ENCODE measurements around the gene CRNN. TPM values are rescaled to one million over a fixed set of nuclear protein-coding genes. Genes with fewer than 3 reads are reported as not detected.

CRNN gene
- polyA plus RNA-seq, 2 of the 4 experiments (the other 2 are of a cell fraction), result not detected

DNA sequence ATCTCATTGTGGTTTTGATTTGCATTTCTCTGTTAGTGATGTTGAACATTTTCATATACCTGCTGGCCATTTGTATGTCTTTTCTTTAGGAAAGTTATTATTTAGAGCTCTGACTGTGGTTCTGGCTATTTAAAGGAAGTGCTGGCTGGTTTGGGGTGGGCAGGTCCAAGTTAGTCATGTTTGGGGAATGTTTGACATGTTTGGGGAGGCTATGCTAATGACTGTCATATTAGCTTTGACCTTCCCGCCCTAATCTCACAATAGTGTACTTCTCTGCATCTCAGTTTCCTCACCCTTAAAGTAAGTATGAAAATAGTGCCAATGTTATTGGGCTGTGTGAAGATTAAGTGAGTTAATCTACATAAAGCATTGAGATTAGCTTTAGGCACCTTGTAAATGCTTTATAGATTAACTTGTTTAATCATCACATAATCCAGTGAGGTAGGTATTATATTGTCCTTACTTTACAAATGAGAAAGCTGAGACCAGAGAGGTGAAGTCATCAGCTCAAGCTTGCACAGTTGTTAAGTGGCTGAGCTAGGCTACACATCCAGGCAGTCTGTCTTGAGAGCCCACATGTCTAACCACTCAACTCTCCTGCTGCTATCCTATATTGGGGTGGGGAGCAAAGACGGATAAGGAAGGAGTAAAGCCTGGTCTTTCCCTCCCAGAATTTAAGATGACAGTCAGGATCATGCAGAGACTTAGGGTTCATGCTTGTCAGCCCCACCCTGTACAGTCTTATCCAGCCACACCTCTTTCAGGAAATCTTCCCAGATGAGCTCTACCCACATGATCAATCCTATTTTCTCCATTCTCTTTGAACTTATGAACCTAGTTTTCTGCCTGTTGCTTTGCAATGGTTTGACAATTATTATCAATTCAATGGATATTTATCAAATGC lies 22.8 kb upstream of the CRNN start (continued):
- TF ChIP-seq GATA3 (IDR thresholded peaks at IDR 0.05; ENCODE audit: borderline replicate concordance) (no peak), ZSCAN20 (CRISPR knock-in tag; IDR thresholded peaks at IDR 0.05) (no peak), JUN (IDR thresholded peaks at IDR 0.05) (no peak), POLR2A (IDR thresholded peaks at IDR 0.05; ENCODE audit: low read length) (no peak), MAZ (IDR thresholded peaks at IDR 0.05; ENCODE audit: borderline replicate concordance, low read depth, low read length) (no peak)
- TF ChIP-seq, protein P1, sequence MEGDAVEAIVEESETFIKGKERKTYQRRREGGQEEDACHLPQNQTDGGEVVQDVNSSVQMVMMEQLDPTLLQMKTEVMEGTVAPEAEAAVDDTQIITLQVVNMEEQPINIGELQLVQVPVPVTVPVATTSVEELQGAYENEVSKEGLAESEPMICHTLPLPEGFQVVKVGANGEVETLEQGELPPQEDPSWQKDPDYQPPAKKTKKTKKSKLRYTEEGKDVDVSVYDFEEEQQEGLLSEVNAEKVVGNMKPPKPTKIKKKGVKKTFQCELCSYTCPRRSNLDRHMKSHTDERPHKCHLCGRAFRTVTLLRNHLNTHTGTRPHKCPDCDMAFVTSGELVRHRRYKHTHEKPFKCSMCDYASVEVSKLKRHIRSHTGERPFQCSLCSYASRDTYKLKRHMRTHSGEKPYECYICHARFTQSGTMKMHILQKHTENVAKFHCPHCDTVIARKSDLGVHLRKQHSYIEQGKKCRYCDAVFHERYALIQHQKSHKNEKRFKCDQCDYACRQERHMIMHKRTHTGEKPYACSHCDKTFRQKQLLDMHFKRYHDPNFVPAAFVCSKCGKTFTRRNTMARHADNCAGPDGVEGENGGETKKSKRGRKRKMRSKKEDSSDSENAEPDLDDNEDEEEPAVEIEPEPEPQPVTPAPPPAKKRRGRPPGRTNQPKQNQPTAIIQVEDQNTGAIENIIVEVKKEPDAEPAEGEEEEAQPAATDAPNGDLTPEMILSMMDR (IDR thresholded peaks at IDR 0.05), result no peak

DNA sequence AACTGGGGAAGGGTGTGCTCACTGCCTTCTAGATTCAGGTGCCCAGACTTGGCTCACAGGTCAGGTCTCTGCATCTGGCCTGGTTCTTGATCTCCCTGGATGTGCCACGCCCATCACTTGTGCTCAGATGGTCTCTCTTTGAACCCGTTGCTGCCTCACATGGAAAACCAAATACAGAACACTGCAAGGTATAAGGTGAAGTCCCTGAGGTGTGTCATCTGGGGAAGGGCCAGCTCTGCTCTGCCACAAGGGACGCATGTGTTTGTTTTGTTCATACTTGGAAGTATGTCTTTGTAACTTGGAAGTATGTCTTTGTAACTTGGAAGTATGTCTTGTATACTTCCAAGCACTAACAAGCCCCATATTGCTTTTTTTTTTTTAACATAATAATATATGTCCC lies 13.4 kb upstream of the CRNN start:
- WGBS (ENCODE audit: missing lambda C conversion rate), result 5% methylated on average over 3 of the region's 3 CpGs
- ChIA-PET POLR2A (no interaction called here), CTCF (interaction anchor here (1.0 to 3.5 kb wide), 5 partner anchors 9 to 200 kb away, joined by 3 to 14 read pairs (median 3); no protein-coding TSS in a partner anchor)
- DNase-seq (ENCODE audit: low read depth in 1 of 2, low spot score in 1 of 2) (no peak), FAIRE-seq (no peak), ATAC-seq (no peak)
- Histone ChIP-seq H3K9me3 (peaks cover 7% of the 10 kb centered on the region; the same call in 1 of the 3 replicates), H3K27ac (no peak overlapping the region), H3K4me3 (no peak overlapping the region), H3K4me2 (no peak overlapping the region), H3K4me1 (no peaks in the 10 kb centered on the region)
- TF ChIP-seq HES2 (IDR thresholded peaks at IDR 0.05) (no peak), EHMT2 (IDR thresholded peaks at IDR 0.05; ENCODE audit: low read depth) (no peak), KDM1A (IDR thresholded peaks at IDR 0.05; ENCODE audit: low read depth) (no peak), MYC (IDR thresholded peaks at IDR 0.05; ENCODE audit: borderline replicate concordance, low read length) (no peak), RAD21 (conservative IDR thresholded peaks at IDR 0.05 in 1 of 2, IDR thresholded peaks at IDR 0.05 in 1 of 2) (no peak), GATA3 (IDR thresholded peaks at IDR 0.05; ENCODE audit: borderline replicate concordance) (no peak), SREBF2 (IDR thresholded peaks at IDR 0.05) (no peak), BHLHE40 (IDR thresholded peaks at IDR 0.05; ENCODE audit: low read depth, low read length) (no peak), RCOR1 (IDR thresholded peaks at IDR 0.05; ENCODE audit: low read depth, low read length) (no peak), ZC3H11A (IDR thresholded peaks at IDR 0.05) (no peak), FOSL2 (IDR thresholded peaks at IDR 0.05) (no peak), FOSL2 (CRISPR knock-in tag; IDR thresholded peaks at IDR 0.05) (no peak), CBX8 (IDR thresholded peaks at IDR 0.05) (no peak), HEYL (CRISPR knock-in tag; IDR thresholded peaks at IDR 0.05) (no peak), CEBPB (IDR thresholded peaks at IDR 0.05) (no peak)
- TF ChIP-seq, protein P2, sequence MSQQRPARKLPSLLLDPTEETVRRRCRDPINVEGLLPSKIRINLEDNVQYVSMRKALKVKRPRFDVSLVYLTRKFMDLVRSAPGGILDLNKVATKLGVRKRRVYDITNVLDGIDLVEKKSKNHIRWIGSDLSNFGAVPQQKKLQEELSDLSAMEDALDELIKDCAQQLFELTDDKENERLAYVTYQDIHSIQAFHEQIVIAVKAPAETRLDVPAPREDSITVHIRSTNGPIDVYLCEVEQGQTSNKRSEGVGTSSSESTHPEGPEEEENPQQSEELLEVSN (IDR thresholded peaks at IDR 0.05; ENCODE audit: borderline replicate concordance, low read depth), result no peak
- TF ChIP-seq, protein P3, sequence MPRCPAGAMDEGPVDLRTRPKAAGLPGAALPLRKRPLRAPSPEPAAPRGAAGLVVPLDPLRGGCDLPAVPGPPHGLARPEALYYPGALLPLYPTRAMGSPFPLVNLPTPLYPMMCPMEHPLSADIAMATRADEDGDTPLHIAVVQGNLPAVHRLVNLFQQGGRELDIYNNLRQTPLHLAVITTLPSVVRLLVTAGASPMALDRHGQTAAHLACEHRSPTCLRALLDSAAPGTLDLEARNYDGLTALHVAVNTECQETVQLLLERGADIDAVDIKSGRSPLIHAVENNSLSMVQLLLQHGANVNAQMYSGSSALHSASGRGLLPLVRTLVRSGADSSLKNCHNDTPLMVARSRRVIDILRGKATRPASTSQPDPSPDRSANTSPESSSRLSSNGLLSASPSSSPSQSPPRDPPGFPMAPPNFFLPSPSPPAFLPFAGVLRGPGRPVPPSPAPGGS (IDR thresholded peaks at IDR 0.05), result no peak

- Histone ChIP-seq H3K9me3 (peaks cover 7% of the 10 kb centered on the region; the same call in 1 of the 3 replicates), H3K4me1 (no peaks in the 10 kb centered on the region), H3K27ac (no peak overlapping the region), H3K4me3 (no peak overlapping the region), H3K4me2 (no peak overlapping the region)
- no peak for ATAC-seq
- DNase-seq (ENCODE audit: low read depth in 1 of 2, low spot score in 1 of 2), result no peak
- TF ChIP-seq EHMT2 (IDR thresholded peaks at IDR 0.05; ENCODE audit: low read depth), result no peak
- ChIA-PET POLR2A (no interaction called here), CTCF (interaction anchor here (1.0 to 3.5 kb wide), 6 partner anchors 10 to 200 kb away, joined by 3 to 14 read pairs (median 6); no protein-coding TSS in a partner anchor)
- FAIRE-seq, result no peak
Measured at GRCh38 chr1:152426731-152427130, 12.7 kb upstream of the CRNN start.

All from A549 (cell line).